Naive thymus-derived CD8-positive, alpha-beta T cell (primary cell): ENCODE measurements around the gene MATR3. TPM values are rescaled to one million over a fixed set of nuclear protein-coding genes. Genes with fewer than 3 reads are reported as not detected.

Experiments used
- polyA plus RNA-seq, 3 donors: library from polyadenylated mRNA; unstranded; fragments of 300-500 nt; fragmentation: Illumina TruSeq; gene quantifications; one replicate each; pipeline ENCODE4 v1.2.3, GENCODE V29; 2021
- total RNA-seq, 8 experiments: library from RNA in 2 of 8; stranded (reverse) in 2 of 8; gene quantifications; one replicate each; pipeline ENCODE4 v1.2.3 and lab custom pipeline; 2021 to 2026

Gene MATR3
- total and polyA plus RNA-seq, 5 experiments from 2014 or later, result 259 to 351 (median 323) TPM

Other genes with a start within 250 kb of the MATR3 start
- gene SIL1, start 95.4 kb upstream of the MATR3 start, total RNA-seq, result 10 to 100 TPM; 14.3 to 16.2 TPM
- gene SIL1, start 95.4 kb upstream of the MATR3 start, polyA plus RNA-seq, result 10 to 100 TPM; 11.9 to 14.2 (median 13.5) TPM
- gene PAIP2, start 48.1 kb downstream of the MATR3 start, total RNA-seq, result 100 to 1,000 TPM; 129 to 150 TPM
- gene PAIP2, start 48.1 kb downstream of the MATR3 start, polyA plus RNA-seq, result 100 to 1,000 TPM; 359 to 455 (median 406) TPM
- under 1 TPM in 1 of 2 experiments, not detected in 1; 0.34 TPM for gene SLC23A1, start 89.6 kb downstream of the MATR3 start, total RNA-seq
- under 1 TPM in 1 of 3 donors, not detected in 2; 0.15 TPM for gene SLC23A1, start 89.6 kb downstream of the MATR3 start, polyA plus RNA-seq
- gene MZB1, start 96.2 kb downstream of the MATR3 start, total RNA-seq, result 1 to 10 TPM; 2.2 to 2.5 TPM
- under 1 TPM in 2 of 3 donors, not detected in 1; 0.37 to 0.84 TPM for gene MZB1, start 96.2 kb downstream of the MATR3 start, polyA plus RNA-seq
- gene PROB1, start 101.4 kb downstream of the MATR3 start, total RNA-seq, result under 1 TPM; 0.75 to 0.88 TPM
- gene PROB1, start 101.4 kb downstream of the MATR3 start, polyA plus RNA-seq, result under 1 TPM; 0.03 to 0.32 (median 0.11) TPM
- gene SPATA24, start 110.3 kb downstream of the MATR3 start, total RNA-seq, result 1 to 10 TPM; 4.4 to 4.6 TPM
- gene SPATA24, start 110.3 kb downstream of the MATR3 start, polyA plus RNA-seq, result 1 to 10 TPM; 2.9 to 8.7 (median 4.3) TPM
- 1 to 10 TPM; 3.8 to 5.5 TPM for gene DNAJC18, start 145.8 kb downstream of the MATR3 start, total RNA-seq
- gene DNAJC18, start 145.8 kb downstream of the MATR3 start, polyA plus RNA-seq, result 1 to 10 TPM; 2.8 to 9.1 (median 5.1) TPM
- not detected for gene ECSCR, start 169.0 kb downstream of the MATR3 start, total RNA-seq
- gene ECSCR, start 169.0 kb downstream of the MATR3 start, polyA plus RNA-seq, result under 1 TPM in 1 of 3 donors, not detected in 2; 0.36 TPM
- gene SMIM33, start 177.3 kb downstream of the MATR3 start, total RNA-seq, result under 1 TPM in 1 of 2 experiments, not detected in 1; 0.13 TPM
- gene SMIM33, start 177.3 kb downstream of the MATR3 start, polyA plus RNA-seq, result under 1 TPM; 0.17 to 0.43 (median 0.30) TPM
- 10 to 100 TPM; 65.3 to 68.1 TPM for gene STING1, start 189.0 kb downstream of the MATR3 start, total RNA-seq
- gene STING1, start 189.0 kb downstream of the MATR3 start, polyA plus RNA-seq, result 10 to 100 TPM; 40.6 to 87.3 (median 45.1) TPM